Kidney capillary endothelial cell (primary cell): ENCODE results near the gene FBN1.

Source experiments
- DNase-seq: peaks from one replicate; pipeline ENCODE4 v3.0.0-alpha.2; 2018; ENCODE audit warnings: low spot score

The FBN1 gene

DNA sequence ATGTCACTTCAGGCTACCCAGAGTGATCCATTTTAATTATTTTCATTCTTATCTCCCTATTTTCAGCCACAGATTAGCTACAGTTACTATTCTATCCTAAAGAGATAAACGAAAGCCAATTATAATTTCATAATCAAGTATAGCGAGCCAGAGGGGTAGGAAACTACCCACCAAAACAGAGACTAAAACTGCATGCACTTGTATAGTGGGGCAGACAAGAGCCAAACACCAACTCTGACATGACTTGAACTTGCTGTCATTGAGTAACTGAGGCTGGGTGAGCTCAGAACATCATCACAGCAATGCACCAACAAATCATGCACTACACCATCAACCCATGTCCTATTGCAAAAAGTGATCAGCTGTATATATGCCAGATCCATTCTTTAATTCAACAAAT, 64.8 kb downstream of the FBN1 start:
- DNase-seq: no peak

DNA sequence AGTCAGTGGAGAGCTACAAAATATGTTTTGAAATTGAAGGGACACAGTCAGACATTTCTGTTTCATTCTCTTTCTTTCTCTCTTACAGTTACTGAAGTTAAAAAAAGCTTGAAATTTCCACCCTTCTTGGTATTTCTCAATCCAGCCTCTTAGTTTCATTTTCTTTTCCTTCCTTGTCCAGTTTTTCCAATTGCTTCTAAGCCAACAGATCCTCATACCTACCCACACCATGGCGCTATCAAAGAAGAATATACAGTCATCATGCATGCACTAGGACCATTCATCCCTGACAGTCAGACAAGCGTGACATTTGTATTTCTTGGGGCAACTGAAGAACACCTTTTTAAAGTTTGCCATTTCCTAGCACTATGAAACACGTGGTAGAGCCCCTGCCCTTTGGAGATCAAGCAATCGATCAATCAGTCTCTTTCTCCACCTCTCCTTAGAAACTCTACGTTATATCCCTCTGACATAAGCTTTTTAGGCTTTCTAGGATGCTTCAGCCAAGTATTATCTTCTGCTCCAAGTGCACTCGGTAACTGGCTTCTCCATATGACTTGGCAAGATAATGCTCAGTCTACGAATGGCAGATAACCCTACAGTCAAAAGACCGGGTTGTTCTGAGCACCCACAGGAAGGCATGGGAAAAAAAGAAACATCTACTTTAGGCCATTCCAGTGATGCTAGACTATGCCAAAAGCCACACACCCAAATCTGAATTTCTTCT, 65.4 kb downstream of the FBN1 start:
- DNase-seq: no peak

DNA sequence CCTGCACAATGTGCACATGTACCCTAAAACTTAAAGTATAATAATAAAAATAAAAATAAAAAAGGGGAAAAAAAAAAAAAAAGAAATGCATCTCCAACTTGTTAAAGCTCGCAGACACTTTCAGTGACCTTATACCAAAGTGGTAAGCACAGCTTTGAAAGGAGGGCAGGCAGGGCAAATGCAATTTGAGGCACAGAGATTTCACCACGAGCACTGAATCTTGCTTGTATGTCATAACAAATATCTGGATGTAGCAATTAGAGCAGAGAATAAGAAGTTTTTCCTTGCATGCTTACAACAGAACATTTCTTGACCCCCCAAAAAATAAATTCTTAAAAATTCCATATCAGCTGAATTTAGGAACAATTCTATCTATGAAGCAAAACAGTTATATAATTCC, 66.5 kb downstream of the FBN1 start:
- DNase-seq: no peak

GRCh38 chr15:48577469-48577868, 68.0 kb downstream of the FBN1 start:
- no peak for DNase-seq

GRCh38 chr15:48574187-48574586, 71.3 kb downstream of the FBN1 start:
- DNase-seq: no peak

- no peak for DNase-seq
Measured at GRCh38 chr15:48573780-48574179, 71.7 kb downstream of the FBN1 start.

GRCh38 chr15:48572823-48573222, 72.7 kb downstream of the FBN1 start:
- no peak for DNase-seq

GRCh38 chr15:48571510-48571909, 74.0 kb downstream of the FBN1 start:
- no peak for DNase-seq

GRCh38 chr15:48570822-48571221, 74.7 kb downstream of the FBN1 start:
- no peak for DNase-seq

- DNase-seq: no peak
Measured at GRCh38 chr15:48569591-48570302, 75.8 kb downstream of the FBN1 start.

GRCh38 chr15:48566668-48567067, 78.8 kb downstream of the FBN1 start:
- no peak for DNase-seq

GRCh38 chr15:48565560-48566482, 79.7 kb downstream of the FBN1 start:
- peak; percentile 52 for DNase-seq

DNA sequence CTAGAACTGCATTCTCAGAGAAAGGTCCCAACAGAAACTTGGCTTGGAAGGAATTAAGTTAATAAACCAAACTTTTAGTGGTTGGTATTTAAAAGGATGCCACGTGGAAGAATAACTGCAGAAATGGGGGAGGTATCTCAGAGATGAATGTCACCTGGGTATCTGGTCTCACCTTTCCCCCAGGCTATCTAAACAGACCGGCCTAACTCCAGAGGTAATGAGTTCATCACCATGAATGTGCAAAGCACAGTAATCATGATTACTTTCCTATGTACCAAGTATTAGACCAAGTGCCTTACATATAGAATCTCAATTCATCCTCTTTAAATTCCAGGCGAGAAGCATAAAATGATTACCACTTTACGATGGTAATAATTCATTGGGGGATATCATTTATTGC, 80.8 kb downstream of the FBN1 start:
- no peak for DNase-seq

DNA sequence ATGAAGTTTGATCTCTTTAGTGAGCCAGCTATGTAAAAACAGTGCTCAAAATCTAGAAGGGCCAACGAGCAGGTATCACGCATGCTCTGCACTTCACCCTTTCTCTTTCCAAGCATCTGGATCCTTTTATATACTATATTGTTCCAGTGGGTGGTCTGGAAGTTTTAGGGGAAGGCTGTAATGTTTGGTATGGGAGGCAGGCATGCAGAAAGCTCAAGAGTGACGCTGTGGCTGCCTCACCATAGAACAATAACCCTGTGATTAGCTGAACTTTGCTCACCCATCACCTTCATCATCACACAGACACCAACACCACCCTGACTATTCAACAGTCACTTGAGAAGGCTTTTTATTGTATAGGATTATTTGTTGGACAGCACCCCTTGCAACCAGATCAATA, 81.6 kb downstream of the FBN1 start:
- DNase-seq: no peak

GRCh38 chr15:48560321-48561051, 85.0 kb downstream of the FBN1 start:
- DNase-seq: no peak

DNA sequence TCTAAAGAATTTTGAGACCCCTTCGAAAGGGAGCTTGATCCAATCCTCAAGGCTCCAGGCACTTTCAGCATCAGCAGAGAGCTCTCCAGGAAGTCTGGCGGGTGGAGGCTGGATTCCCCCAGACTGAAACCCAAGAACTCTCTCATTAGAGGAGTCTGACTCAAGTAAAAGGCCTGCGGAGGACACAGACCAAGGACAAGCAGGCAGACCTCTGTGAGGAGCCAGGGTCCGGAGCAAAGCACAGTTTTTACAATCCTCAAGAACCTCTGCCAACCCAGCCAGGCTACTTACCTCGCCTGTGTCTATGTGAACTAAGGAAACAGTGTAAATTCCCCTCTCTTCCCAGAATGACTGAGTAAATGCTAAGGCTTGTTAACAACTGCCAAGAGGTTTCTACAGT, 86.2 kb downstream of the FBN1 start:
- no peak for DNase-seq

DNA sequence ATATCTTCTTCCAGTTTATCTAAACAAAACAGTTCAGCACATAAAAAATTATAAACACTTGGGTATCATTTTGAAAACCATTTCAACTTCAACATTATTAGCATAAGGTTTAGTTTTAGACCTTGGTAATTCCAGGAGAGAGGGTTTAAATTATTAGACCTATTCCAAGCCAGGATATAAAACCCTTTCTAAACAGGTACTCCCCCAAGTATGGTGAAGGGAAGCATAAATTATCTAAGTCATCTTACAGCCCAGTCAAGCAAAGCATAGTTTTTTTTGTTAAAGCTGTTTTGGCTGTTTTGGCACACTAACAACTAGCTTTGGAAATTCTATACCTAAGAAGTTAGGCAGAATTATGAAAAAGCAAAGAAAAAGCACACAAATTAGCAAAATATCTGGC, 87.3 kb downstream of the FBN1 start:
- DNase-seq: no peak

GRCh38 chr15:48557335-48557734, 88.2 kb downstream of the FBN1 start:
- DNase-seq: no peak

GRCh38 chr15:48556159-48556897, 89.2 kb downstream of the FBN1 start:
- DNase-seq: no peak

GRCh38 chr15:48555241-48555881, 90.1 kb downstream of the FBN1 start:
- DNase-seq: no peak

DNA sequence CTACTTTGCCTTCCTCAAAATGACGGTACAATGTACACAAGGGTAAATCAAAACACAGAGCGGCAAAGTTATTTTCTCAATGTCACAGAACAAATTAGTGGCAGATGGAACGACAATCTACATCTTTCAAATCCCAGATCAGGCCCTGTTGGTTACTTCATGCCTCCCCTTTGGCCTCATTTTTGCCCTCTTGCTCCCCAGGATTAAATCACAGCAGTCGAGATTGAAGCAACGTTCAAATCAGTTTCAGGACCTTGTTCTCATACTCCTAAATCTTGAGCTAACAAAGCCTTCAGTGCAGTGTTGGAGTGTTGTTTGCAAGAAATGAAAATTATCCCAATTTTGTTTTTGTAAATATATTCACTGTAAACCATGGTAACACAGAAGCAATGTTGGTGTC, 91.4 kb downstream of the FBN1 start:
- no peak for DNase-seq
